ENCODE measurements around the gene RNF128.

RNF128 gene, protein sequence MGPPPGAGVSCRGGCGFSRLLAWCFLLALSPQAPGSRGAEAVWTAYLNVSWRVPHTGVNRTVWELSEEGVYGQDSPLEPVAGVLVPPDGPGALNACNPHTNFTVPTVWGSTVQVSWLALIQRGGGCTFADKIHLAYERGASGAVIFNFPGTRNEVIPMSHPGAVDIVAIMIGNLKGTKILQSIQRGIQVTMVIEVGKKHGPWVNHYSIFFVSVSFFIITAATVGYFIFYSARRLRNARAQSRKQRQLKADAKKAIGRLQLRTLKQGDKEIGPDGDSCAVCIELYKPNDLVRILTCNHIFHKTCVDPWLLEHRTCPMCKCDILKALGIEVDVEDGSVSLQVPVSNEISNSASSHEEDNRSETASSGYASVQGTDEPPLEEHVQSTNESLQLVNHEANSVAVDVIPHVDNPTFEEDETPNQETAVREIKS

GRCh38 chrX:106726485-106727437, at the start of gene RNF128:
TSS of gene RNF128 (plus strand) at chrX:106726701. CDS start at chrX:106726914, 213 bp downstream.
- in situ Hi-C loops (cut with MboI; ENCODE audit: low pct_unique_long_range_greater_than_20kb, low sequenced_read_pairs, unreplicated experiment), result no loop called here
- no peak for TF ChIP-seq CTCF (IDR thresholded peaks at IDR 0.05; ENCODE audit: extremely low read depth, insufficient read depth, missing control alignments)
- DNase-seq (ENCODE audit: low spot score), result no peak

DNA sequence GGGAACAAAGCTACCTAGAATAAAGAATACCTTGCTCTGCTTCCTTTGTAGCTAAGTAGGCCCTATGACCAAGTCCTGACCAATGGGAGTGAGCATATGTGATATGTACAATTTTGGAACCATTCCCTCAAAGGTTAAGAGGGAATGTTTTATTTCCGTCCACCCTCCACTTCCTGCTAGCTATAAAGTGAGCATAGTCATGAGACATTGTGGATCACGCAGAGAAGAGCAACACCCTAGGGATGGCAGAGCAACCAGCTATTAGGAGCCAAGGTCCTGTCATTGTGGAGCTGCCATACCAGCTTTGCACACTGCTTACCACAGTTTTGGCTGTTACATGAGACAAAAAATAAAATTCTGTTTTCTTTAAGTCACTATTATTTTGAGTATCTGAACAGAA, 45.8 kb upstream of the RNF128 start:
- TF ChIP-seq CTCF (IDR thresholded peaks at IDR 0.05; ENCODE audit: extremely low read depth, insufficient read depth, missing control alignments), result no peak
- DNase-seq (ENCODE audit: low spot score), result no peak
- in situ Hi-C loops (cut with MboI; ENCODE audit: low pct_unique_long_range_greater_than_20kb, low sequenced_read_pairs, unreplicated experiment), result no loop called here

DNA sequence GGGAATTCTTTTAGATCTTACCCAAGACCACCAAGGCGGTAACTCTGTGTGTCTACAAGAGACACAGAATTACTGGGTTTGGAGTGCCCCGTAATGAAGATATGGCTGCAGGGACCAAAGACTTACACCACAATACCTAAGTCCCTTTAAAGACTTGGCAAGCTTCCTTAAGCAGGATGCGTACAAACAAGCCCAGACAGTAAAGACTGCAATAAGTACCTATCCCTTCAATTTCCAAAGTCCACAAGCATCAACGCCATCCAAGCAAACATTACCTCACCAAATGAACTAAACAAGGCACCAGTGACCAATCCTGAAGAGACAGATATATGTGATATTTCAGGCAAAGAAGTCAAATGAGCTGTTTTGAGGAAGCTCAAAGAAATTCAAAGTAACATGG, 42.3 kb upstream of the RNF128 start:
- no peak for TF ChIP-seq CTCF (IDR thresholded peaks at IDR 0.05; ENCODE audit: extremely low read depth, insufficient read depth, missing control alignments)
- in situ Hi-C loops (cut with MboI; ENCODE audit: low pct_unique_long_range_greater_than_20kb, low sequenced_read_pairs, unreplicated experiment), result no loop called here

DNA sequence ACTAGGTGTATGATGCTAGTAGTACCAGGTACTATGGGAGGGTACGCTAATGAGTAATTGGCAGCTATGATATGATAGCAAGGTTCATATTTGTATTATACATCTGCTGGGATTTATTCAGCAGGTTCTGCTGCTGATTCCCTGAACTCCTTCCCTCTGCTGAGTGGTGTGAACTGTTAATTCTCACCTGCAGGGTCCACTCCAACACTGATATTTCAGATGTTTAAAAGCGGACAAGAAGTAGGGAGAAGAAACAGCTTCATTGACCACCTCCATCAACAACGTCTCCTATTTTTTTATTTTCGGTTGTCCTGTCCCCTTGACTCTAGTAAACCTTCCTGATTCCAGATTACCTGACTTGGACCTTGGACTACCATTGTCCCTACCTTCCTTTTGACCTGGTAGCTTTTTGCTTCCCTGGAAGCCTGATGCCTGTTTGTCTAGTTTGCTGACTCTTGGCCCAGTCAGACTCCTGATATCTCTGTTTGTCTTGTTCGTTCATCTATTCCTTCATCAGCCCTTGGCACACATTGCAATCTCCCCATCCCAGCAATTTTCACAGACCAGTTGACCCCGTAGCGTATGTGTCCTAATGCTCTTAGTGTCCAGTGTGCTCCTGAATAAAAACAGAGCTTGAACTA, 34.0 kb upstream of the RNF128 start:
- no peak for DNase-seq (ENCODE audit: low spot score)
- no peak for TF ChIP-seq CTCF (IDR thresholded peaks at IDR 0.05; ENCODE audit: extremely low read depth, insufficient read depth, missing control alignments)
- in situ Hi-C loops (cut with MboI; ENCODE audit: low pct_unique_long_range_greater_than_20kb, low sequenced_read_pairs, unreplicated experiment), result no loop called here

More for the DNA sequence above, 42.3 kb upstream of the RNF128 start:
- no peak for DNase-seq (ENCODE audit: low spot score)

- in situ Hi-C loops (cut with MboI; ENCODE audit: low pct_unique_long_range_greater_than_20kb, low sequenced_read_pairs, unreplicated experiment), result no loop called here
- TF ChIP-seq CTCF (IDR thresholded peaks at IDR 0.05; ENCODE audit: extremely low read depth, insufficient read depth, missing control alignments), result no peak
These were observed 30.0 kb upstream of the RNF128 start for GRCh38 chrX:106696502-106696901.

GRCh38 chrX:106698693-106699092, 27.8 kb upstream of the RNF128 start:
- no peak for DNase-seq (ENCODE audit: low spot score)
- in situ Hi-C loops (cut with MboI; ENCODE audit: low pct_unique_long_range_greater_than_20kb, low sequenced_read_pairs, unreplicated experiment), result no loop called here
- no peak for TF ChIP-seq CTCF (IDR thresholded peaks at IDR 0.05; ENCODE audit: extremely low read depth, insufficient read depth, missing control alignments)

More at GRCh38 chrX:106696502-106696901, 30.0 kb upstream of the RNF128 start:
- no peak for DNase-seq (ENCODE audit: low spot score)

Data from GM13977 (cell line).